ENCODE measurements around the gene GNG12. TPM values are rescaled to one million over a fixed set of nuclear protein-coding genes. Genes with fewer than 3 reads are reported as not detected.

Gene GNG12
- polyA plus RNA-seq, 1 donor (not counting 4 experiments of a cell fraction or from before 2014, with no cell fraction given), result 208 TPM

DNA sequence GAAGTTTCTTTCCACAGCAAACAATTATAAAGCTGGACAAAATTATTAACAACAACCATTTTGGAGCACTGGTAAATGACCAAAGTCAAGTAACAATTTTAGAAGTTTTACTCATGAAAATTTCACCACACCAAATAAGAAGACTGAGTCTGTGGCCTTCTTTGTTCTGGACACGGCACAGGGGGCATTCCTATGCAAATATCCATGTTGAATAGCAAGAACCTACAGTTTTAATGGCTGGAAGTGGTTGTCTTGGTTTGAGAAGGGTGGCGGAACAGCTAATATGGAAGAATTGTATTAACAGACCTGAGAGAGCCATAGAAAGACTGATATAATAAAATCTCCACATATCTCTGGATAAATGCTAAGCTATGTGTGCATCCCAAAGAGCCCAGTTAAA, 177.7 kb downstream of the GNG12 start:
- no peak overlapping the region for H3K4me2 ChIP-seq (ENCODE audit: control insufficient read depth, extremely low read depth, insufficient read depth, low read depth, low read length)
- dilution Hi-C loops (cut with MboI; ENCODE audit: extremely low pct_ligation_motif_present, low sequenced_read_pairs), result no loop called here
- TF ChIP-seq EZH2 (IDR thresholded peaks at IDR 0.05; ENCODE audit: low read length), result no peak
- TF ChIP-seq, protein P1, sequence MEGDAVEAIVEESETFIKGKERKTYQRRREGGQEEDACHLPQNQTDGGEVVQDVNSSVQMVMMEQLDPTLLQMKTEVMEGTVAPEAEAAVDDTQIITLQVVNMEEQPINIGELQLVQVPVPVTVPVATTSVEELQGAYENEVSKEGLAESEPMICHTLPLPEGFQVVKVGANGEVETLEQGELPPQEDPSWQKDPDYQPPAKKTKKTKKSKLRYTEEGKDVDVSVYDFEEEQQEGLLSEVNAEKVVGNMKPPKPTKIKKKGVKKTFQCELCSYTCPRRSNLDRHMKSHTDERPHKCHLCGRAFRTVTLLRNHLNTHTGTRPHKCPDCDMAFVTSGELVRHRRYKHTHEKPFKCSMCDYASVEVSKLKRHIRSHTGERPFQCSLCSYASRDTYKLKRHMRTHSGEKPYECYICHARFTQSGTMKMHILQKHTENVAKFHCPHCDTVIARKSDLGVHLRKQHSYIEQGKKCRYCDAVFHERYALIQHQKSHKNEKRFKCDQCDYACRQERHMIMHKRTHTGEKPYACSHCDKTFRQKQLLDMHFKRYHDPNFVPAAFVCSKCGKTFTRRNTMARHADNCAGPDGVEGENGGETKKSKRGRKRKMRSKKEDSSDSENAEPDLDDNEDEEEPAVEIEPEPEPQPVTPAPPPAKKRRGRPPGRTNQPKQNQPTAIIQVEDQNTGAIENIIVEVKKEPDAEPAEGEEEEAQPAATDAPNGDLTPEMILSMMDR (optimal IDR thresholded peaks at IDR 0.05 in 1 of 3, IDR thresholded peaks at IDR 0.05 in 1 of 3, conservative IDR thresholded peaks at IDR 0.05 in 1 of 3; ENCODE audit: extremely low read depth in 1 of 3, insufficient read depth in 2 of 3, low read length in 3 of 3), result no peak
- no peaks in the 10 kb centered on the region for H3K79me2 ChIP-seq (ENCODE audit: control insufficient read depth, insufficient read depth, low read length)
- no peak for DNase-seq (ENCODE audit: low read depth, low spot score)
- FAIRE-seq, result no peak
- no peaks in the 10 kb centered on the region for H3K4me1 ChIP-seq (ENCODE audit: control insufficient read depth, extremely low read depth, insufficient read depth, low read length)
- no peak overlapping the region for H2AFZ ChIP-seq (ENCODE audit: control insufficient read depth, low read length)
- H3K9ac ChIP-seq (ENCODE audit: control insufficient read depth, extremely low read depth, insufficient read depth, low read length), result no peak overlapping the region
- no peaks in the 10 kb centered on the region for H4K20me1 ChIP-seq (ENCODE audit: control insufficient read depth, extremely low read depth, insufficient read depth, low read length)
- H3K9me1 ChIP-seq (ENCODE audit: control insufficient read depth, extremely low read depth, insufficient read depth, low read length), result no peaks in the 10 kb centered on the region
- H3K36me3 ChIP-seq (ENCODE audit: control insufficient read depth in 2 of 2, extremely low read depth in 1 of 2, insufficient read depth in 2 of 2, low read length in 2 of 2), result no peaks in the 10 kb centered on the region
- no peaks in the 10 kb centered on the region for H3K9me3 ChIP-seq (ENCODE audit: control insufficient read depth, low read depth, low read length)
- H3K27ac ChIP-seq (ENCODE audit: control insufficient read depth, insufficient read depth, low read length), result no peak overlapping the region
- H3K4me3 ChIP-seq (ENCODE audit: control insufficient read depth in 2 of 3, extremely low read depth in 1 of 3, insufficient read depth in 2 of 3, low read depth in 1 of 3, low read length in 3 of 3), result no peak overlapping the region
- H3K27me3 ChIP-seq (ENCODE audit: control insufficient read depth, extremely low read depth, insufficient read depth, low read length), result no peaks in the 10 kb centered on the region

DNA sequence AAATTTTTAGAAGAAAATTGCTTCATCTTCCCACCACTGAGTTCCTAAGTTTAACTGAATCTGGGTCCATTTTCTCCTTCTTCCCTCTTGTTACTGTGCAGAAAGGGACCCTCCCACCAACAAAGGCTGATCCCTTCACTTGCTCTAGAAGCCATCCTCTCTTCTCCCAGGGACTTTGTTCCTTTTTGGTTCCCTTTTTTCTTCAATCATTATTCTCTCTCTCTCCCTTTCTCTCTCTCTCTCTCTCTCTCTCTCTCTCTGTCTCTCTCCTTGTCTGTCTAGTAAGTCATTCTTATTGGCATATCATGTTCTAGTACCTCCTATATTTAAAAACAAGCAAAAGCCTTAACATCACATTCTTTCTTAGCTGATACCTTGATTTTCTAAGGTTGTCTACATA, 180.0 kb downstream of the GNG12 start:
- no peaks in the 10 kb centered on the region for H3K9me3 ChIP-seq (ENCODE audit: control insufficient read depth, low read depth, low read length)
- H3K27me3 ChIP-seq (ENCODE audit: control insufficient read depth, extremely low read depth, insufficient read depth, low read length), result no peaks in the 10 kb centered on the region
- H3K36me3 ChIP-seq (ENCODE audit: control insufficient read depth in 2 of 2, extremely low read depth in 1 of 2, insufficient read depth in 2 of 2, low read length in 2 of 2), result no peaks in the 10 kb centered on the region
- H2AFZ ChIP-seq (ENCODE audit: control insufficient read depth, low read length), result no peak overlapping the region
- no peaks in the 10 kb centered on the region for H3K9me1 ChIP-seq (ENCODE audit: control insufficient read depth, extremely low read depth, insufficient read depth, low read length)
- H3K4me2 ChIP-seq (ENCODE audit: control insufficient read depth, extremely low read depth, insufficient read depth, low read depth, low read length), result no peak overlapping the region
- H3K4me1 ChIP-seq (ENCODE audit: control insufficient read depth, extremely low read depth, insufficient read depth, low read length), result peaks cover 4% of the 10 kb centered on the region
- no peak for TF ChIP-seq EZH2 (IDR thresholded peaks at IDR 0.05; ENCODE audit: low read length)
- no peak overlapping the region for H3K27ac ChIP-seq (ENCODE audit: control insufficient read depth, insufficient read depth, low read length)
- H3K79me2 ChIP-seq (ENCODE audit: control insufficient read depth, insufficient read depth, low read length), result no peaks in the 10 kb centered on the region
- no peak overlapping the region for H3K9ac ChIP-seq (ENCODE audit: control insufficient read depth, extremely low read depth, insufficient read depth, low read length)
- no peaks in the 10 kb centered on the region for H4K20me1 ChIP-seq (ENCODE audit: control insufficient read depth, extremely low read depth, insufficient read depth, low read length)
- FAIRE-seq (no peak), DNase-seq (ENCODE audit: low read depth, low spot score) (no peak)
- dilution Hi-C loops (cut with MboI; ENCODE audit: extremely low pct_ligation_motif_present, low sequenced_read_pairs), result no loop called here
- H3K4me3 ChIP-seq (ENCODE audit: control insufficient read depth in 2 of 3, extremely low read depth in 1 of 3, insufficient read depth in 2 of 3, low read depth in 1 of 3, low read length in 3 of 3), result no peak overlapping the region

DNA sequence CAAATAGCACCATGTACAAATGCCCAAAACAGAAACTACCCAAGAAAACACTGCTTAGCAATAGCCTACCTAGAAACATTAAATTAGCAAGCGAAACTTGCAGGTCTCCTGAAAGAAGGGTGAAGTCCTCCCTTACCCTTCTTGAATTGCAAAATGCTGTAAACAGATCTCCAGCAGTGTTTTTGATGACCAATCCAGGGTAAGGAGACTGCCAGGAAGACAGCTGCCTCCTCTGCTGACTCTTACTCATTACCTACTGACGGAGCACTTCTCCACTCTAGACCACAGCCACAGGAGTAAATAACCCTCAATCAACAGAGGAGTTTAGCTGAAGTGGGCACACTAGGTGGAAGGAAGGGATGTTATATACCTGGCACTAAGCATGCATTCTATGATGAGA, 180.5 kb downstream of the GNG12 start:
- DNase-seq (ENCODE audit: low read depth, low spot score) (no peak), FAIRE-seq (peak; percentile 51)
- H4K20me1 ChIP-seq (ENCODE audit: control insufficient read depth, extremely low read depth, insufficient read depth, low read length), result no peaks in the 10 kb centered on the region
- H3K4me1 ChIP-seq (ENCODE audit: control insufficient read depth, extremely low read depth, insufficient read depth, low read length), result peaks cover 4% of the 10 kb centered on the region
- H3K27me3 ChIP-seq (ENCODE audit: control insufficient read depth, extremely low read depth, insufficient read depth, low read length), result no peaks in the 10 kb centered on the region
- H3K36me3 ChIP-seq (ENCODE audit: control insufficient read depth in 2 of 2, extremely low read depth in 1 of 2, insufficient read depth in 2 of 2, low read length in 2 of 2), result no peaks in the 10 kb centered on the region
- H3K4me2 ChIP-seq (ENCODE audit: control insufficient read depth, extremely low read depth, insufficient read depth, low read depth, low read length), result no peak overlapping the region
- no peak overlapping the region for H3K4me3 ChIP-seq (ENCODE audit: control insufficient read depth in 2 of 3, extremely low read depth in 1 of 3, insufficient read depth in 2 of 3, low read depth in 1 of 3, low read length in 3 of 3)
- H3K79me2 ChIP-seq (ENCODE audit: control insufficient read depth, insufficient read depth, low read length), result no peaks in the 10 kb centered on the region
- dilution Hi-C loops (cut with MboI; ENCODE audit: extremely low pct_ligation_motif_present, low sequenced_read_pairs), result no loop called here
- TF ChIP-seq EZH2 (IDR thresholded peaks at IDR 0.05; ENCODE audit: low read length), result no peak
- TF ChIP-seq, protein P1 (optimal IDR thresholded peaks at IDR 0.05 in 1 of 3, IDR thresholded peaks at IDR 0.05 in 1 of 3, conservative IDR thresholded peaks at IDR 0.05 in 1 of 3; ENCODE audit: extremely low read depth in 1 of 3, insufficient read depth in 2 of 3, low read length in 3 of 3), result no peak
- H3K9me3 ChIP-seq (ENCODE audit: control insufficient read depth, low read depth, low read length), result no peaks in the 10 kb centered on the region
- no peaks in the 10 kb centered on the region for H3K9me1 ChIP-seq (ENCODE audit: control insufficient read depth, extremely low read depth, insufficient read depth, low read length)
- no peak overlapping the region for H3K9ac ChIP-seq (ENCODE audit: control insufficient read depth, extremely low read depth, insufficient read depth, low read length)
- no peak overlapping the region for H3K27ac ChIP-seq (ENCODE audit: control insufficient read depth, insufficient read depth, low read length)
- no peak overlapping the region for H2AFZ ChIP-seq (ENCODE audit: control insufficient read depth, low read length)

Measured in keratinocyte (primary cell).